ENCODE results near the gene WFDC10B.

DNA sequence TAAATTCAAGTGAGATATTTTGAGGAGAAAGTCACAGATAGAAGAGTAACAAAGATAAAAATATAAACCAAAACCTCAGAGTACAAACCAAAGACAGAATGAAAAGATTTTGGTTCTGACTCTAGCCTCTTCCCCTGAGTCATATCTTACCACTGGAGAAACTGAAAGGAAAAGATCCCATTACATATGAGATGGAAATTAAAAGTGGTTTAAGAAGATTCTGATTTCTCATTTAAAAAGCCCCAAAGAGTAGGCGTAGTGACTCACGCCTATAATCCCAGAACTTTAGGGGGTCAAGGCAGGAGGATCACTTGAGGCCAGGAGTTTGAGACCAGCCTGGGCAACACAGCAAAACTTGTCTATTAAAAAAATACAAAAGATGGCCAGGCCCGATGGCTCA is 47.9 kb upstream of the WFDC10B start:
- TF ChIP-seq, protein P1, sequence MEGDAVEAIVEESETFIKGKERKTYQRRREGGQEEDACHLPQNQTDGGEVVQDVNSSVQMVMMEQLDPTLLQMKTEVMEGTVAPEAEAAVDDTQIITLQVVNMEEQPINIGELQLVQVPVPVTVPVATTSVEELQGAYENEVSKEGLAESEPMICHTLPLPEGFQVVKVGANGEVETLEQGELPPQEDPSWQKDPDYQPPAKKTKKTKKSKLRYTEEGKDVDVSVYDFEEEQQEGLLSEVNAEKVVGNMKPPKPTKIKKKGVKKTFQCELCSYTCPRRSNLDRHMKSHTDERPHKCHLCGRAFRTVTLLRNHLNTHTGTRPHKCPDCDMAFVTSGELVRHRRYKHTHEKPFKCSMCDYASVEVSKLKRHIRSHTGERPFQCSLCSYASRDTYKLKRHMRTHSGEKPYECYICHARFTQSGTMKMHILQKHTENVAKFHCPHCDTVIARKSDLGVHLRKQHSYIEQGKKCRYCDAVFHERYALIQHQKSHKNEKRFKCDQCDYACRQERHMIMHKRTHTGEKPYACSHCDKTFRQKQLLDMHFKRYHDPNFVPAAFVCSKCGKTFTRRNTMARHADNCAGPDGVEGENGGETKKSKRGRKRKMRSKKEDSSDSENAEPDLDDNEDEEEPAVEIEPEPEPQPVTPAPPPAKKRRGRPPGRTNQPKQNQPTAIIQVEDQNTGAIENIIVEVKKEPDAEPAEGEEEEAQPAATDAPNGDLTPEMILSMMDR (IDR thresholded peaks at IDR 0.05), result no peak
- TF ChIP-seq POLR2A (IDR thresholded peaks at IDR 0.05), result no peak
